Measurements from ENCODE around the gene RNASET2.

Gene RNASET2

GRCh38 chr6:166969390-166970002 is 13.1 kb upstream of the RNASET2 start:
- no peak overlapping the region for H3K4me3 ChIP-seq (replicated peaks; ENCODE audit: low read depth, low read length)
- DNase-seq (ENCODE audit: low read depth) = no peak
- TF ChIP-seq CTCF (IDR thresholded peaks at IDR 0.05; ENCODE audit: low read length, missing control alignments) = no peak

GRCh38 chr6:166966268-166966667 is 9.9 kb upstream of the RNASET2 start:
- no peak for TF ChIP-seq CTCF (IDR thresholded peaks at IDR 0.05; ENCODE audit: low read length, missing control alignments)
- no peak overlapping the region for H3K4me3 ChIP-seq (replicated peaks; ENCODE audit: low read depth, low read length)
- DNase-seq (ENCODE audit: low read depth) = no peak

GRCh38 chr6:166960609-166960978 is 4.2 kb upstream of the RNASET2 start:
- H3K4me3 ChIP-seq (replicated peaks; ENCODE audit: low read depth, low read length) = no peak overlapping the region

GRCh38 chr6:166959911-166960608 is 3.7 kb upstream of the RNASET2 start:
- no peak for TF ChIP-seq CTCF (IDR thresholded peaks at IDR 0.05; ENCODE audit: low read length, missing control alignments)
- no peak overlapping the region for H3K4me3 ChIP-seq (replicated peaks; ENCODE audit: low read depth, low read length)
- DNase-seq (ENCODE audit: low read depth) = no peak

More at GRCh38 chr6:166960609-166960978, 4.2 kb upstream of the RNASET2 start:
- no peak for DNase-seq (ENCODE audit: low read depth)
- no peak for TF ChIP-seq CTCF (IDR thresholded peaks at IDR 0.05; ENCODE audit: low read length, missing control alignments)

- no peak for TF ChIP-seq CTCF (IDR thresholded peaks at IDR 0.05; ENCODE audit: low read length, missing control alignments)
- DNase-seq (ENCODE audit: low read depth) = peak; percentile 39
- no peak overlapping the region for H3K4me3 ChIP-seq (replicated peaks; ENCODE audit: low read depth, low read length)
Measured at GRCh38 chr6:166958926-166959861, 2.8 kb upstream of the RNASET2 start.

- DNase-seq (ENCODE audit: low read depth) = no peak
- no peak for TF ChIP-seq CTCF (IDR thresholded peaks at IDR 0.05; ENCODE audit: low read length, missing control alignments)
- H3K4me3 ChIP-seq (replicated peaks; ENCODE audit: low read depth, low read length) = no peak overlapping the region
Measured at GRCh38 chr6:166957805-166958076, 1.4 kb upstream of the RNASET2 start.

All from fibroblast of pulmonary artery (primary cell).